Measurements from ENCODE around the gene ZNF454. TPM values are rescaled to one million over a fixed set of nuclear protein-coding genes. Genes with fewer than 3 reads are reported as not detected.

The ZNF454 gene
- total RNA-seq, 1 experiment from 2014 or later: not detected

- Histone ChIP-seq H3K4me1 (no peaks in the 10 kb centered on the region), H3K27me3 (replicated peaks; ENCODE audit: control insufficient read depth, insufficient read depth, low read length) (no peaks in the 10 kb centered on the region), H3K4me3 (ENCODE audit: low read depth, low read length) (no peak overlapping the region), H3K9me3 (peaks cover 20% of the 10 kb centered on the region), H3K36me3 (ENCODE audit: control insufficient read depth, insufficient read depth, low read length) (no peaks in the 10 kb centered on the region)
- ChIA-PET POLR2A (no interaction called here), CTCF (no interaction called here)
- Mint-ChIP-seq H3K27me3 (ENCODE audit: insufficient read depth, unreplicated experiment) (no peaks in the 10 kb centered on the region), H3K4me3 (ENCODE audit: unreplicated experiment) (no peak overlapping the region), H3K36me3 (ENCODE audit: insufficient read depth, unreplicated experiment) (no peaks in the 10 kb centered on the region), H3K27ac (ENCODE audit: unreplicated experiment) (no peak overlapping the region), H3K9me3 (ENCODE audit: unreplicated experiment) (peaks cover 59% of the 10 kb centered on the region), H3K4me1 (ENCODE audit: low read depth, unreplicated experiment) (no peaks in the 10 kb centered on the region)
- BruUV-seq (replicated peaks): no TSS peak
- intact Hi-C loops (cut with micrococcal nuclease; ENCODE audit: unreplicated experiment): no loop called here
- TF ChIP-seq, protein P1, sequence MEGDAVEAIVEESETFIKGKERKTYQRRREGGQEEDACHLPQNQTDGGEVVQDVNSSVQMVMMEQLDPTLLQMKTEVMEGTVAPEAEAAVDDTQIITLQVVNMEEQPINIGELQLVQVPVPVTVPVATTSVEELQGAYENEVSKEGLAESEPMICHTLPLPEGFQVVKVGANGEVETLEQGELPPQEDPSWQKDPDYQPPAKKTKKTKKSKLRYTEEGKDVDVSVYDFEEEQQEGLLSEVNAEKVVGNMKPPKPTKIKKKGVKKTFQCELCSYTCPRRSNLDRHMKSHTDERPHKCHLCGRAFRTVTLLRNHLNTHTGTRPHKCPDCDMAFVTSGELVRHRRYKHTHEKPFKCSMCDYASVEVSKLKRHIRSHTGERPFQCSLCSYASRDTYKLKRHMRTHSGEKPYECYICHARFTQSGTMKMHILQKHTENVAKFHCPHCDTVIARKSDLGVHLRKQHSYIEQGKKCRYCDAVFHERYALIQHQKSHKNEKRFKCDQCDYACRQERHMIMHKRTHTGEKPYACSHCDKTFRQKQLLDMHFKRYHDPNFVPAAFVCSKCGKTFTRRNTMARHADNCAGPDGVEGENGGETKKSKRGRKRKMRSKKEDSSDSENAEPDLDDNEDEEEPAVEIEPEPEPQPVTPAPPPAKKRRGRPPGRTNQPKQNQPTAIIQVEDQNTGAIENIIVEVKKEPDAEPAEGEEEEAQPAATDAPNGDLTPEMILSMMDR (IDR thresholded peaks at IDR 0.05; ENCODE audit: insufficient read depth in 1 of 2, low read depth in 1 of 2, low read length in 1 of 2, severe bottlenecking in 1 of 2, unreplicated experiment in 1 of 2): no peak
- no peak for DNase-seq
Measured at GRCh38 chr5:179006564-179006963, 65.6 kb downstream of the ZNF454 start.

DNA sequence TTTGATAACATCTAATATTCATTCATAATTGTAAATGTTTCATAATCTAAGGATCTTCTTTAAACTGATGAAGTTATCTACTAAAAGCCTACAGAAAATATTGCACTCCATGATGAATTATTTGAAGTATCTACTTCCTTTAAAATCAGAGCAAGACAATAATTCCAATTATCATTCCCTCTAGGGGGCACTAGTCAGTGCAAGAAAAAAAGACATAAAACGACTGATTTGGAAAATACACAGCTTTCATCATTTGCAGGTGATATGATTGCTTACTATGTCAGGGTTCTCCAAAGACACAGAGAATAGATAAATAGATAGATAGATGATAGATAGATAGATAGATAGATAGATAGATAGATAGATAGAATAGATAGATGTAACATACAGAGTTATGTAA lies 67.7 kb downstream of the ZNF454 start:
- DNase-seq: no peak
- Histone ChIP-seq H3K9me3 (peaks cover 18% of the 10 kb centered on the region), H3K4me1 (no peaks in the 10 kb centered on the region), H3K27me3 (replicated peaks; ENCODE audit: control insufficient read depth, insufficient read depth, low read length) (no peaks in the 10 kb centered on the region), H3K4me3 (ENCODE audit: low read depth, low read length) (no peak overlapping the region), H3K36me3 (ENCODE audit: control insufficient read depth, insufficient read depth, low read length) (no peaks in the 10 kb centered on the region)
- Mint-ChIP-seq H3K4me1 (ENCODE audit: low read depth, unreplicated experiment) (no peaks in the 10 kb centered on the region), H3K36me3 (ENCODE audit: insufficient read depth, unreplicated experiment) (no peaks in the 10 kb centered on the region), H3K4me3 (ENCODE audit: unreplicated experiment) (no peak overlapping the region), H3K27me3 (ENCODE audit: insufficient read depth, unreplicated experiment) (no peaks in the 10 kb centered on the region), H3K27ac (ENCODE audit: unreplicated experiment) (no peak overlapping the region), H3K9me3 (ENCODE audit: unreplicated experiment) (peaks cover 55% of the 10 kb centered on the region)
- BruUV-seq (replicated peaks): no TSS peak
- intact Hi-C loops (cut with micrococcal nuclease; ENCODE audit: unreplicated experiment): no loop called here
- ChIA-PET CTCF (no interaction called here), POLR2A (no interaction called here)
- TF ChIP-seq, protein P1 (IDR thresholded peaks at IDR 0.05; ENCODE audit: insufficient read depth in 1 of 2, low read depth in 1 of 2, low read length in 1 of 2, severe bottlenecking in 1 of 2, unreplicated experiment in 1 of 2): no peak

Other genes with a start within 250 kb of the ZNF454 start
- 10.5 and 11.8 TPM in 2 replicates for gene ZNF354A, start 210.5 kb upstream of the ZNF454 start, total RNA-seq (2022)
- 21.0 and 22.3 TPM in 2 replicates for gene ZNF354B, start 81.2 kb upstream of the ZNF454 start, total RNA-seq (2022)
- 0.29 and 0.35 TPM in 2 replicates for gene ZFP2, start 45.3 kb upstream of the ZNF454 start, total RNA-seq (2022)
- not detected in 2 replicates for gene GRM6, start 54.1 kb downstream of the ZNF454 start, total RNA-seq (2022)
- 2.7 and 3.0 TPM in 2 replicates for gene ZNF879, start 82.6 kb downstream of the ZNF454 start, total RNA-seq (2022)
- gene ZNF354C, start 119.2 kb downstream of the ZNF454 start, total RNA-seq (2022): not detected in 2 replicates

Data from Caco-2 (cell line).